MM.1S (cell line): ENCODE results near the gene LDLRAD3.

Experiments
- CTCF ChIP-seq: fragments of 300-600 bp; sonication (generic); IDR thresholded peaks from 2 replicates; pipeline ENCODE4 v1.5.1; 2016; ENCODE audit warnings: antibody characterized with exemption, low read length, mixed read lengths
- EZH2phosphoT487 ChIP-seq: fragments of 300-600 bp; sonication (generic); IDR thresholded peaks from 2 replicates; pipeline ENCODE4 v1.6.1; 2018; ENCODE audit warnings: antibody characterized with exemption, low read length

- no peak for TF ChIP-seq CTCF
- no peak for TF ChIP-seq EZH2phosphoT487
Observed at GRCh38 chr11:36160091-36160490, 216.2 kb downstream of the LDLRAD3 start.
